Activated CD8-positive, alpha-beta memory T cell treated with anti-CD3 and anti-CD28 coated beads for 48 hours (primary cell): Measurements from ENCODE around the gene PUS1.

ENCODE experiments used
- DNase-seq, 3 experiments: peaks; one replicate each; pipeline ENCODE4 v3.0.0-alpha.2; 2020; ENCODE audit warnings: low read depth in 2 of 3, low spot score in 2 of 3

PUS1 gene

GRCh38 chr12:131990066-131990979, 61.2 kb downstream of the PUS1 start:
- no peak for DNase-seq

GRCh38 chr12:131990980-131991305, 61.9 kb downstream of the PUS1 start:
- no peak for DNase-seq

GRCh38 chr12:131991816-131992430, 62.8 kb downstream of the PUS1 start:
- no peak for DNase-seq

GRCh38 chr12:131994589-131994988, 65.5 kb downstream of the PUS1 start:
- DNase-seq = no peak
